GM12892 (cell line): ENCODE results near the gene SLC6A8.

Experiments used
- POLR2A ChIP-seq: IDR thresholded peaks from 2 replicates; pipeline ENCODE4 v1.6.1; 2011; ENCODE audit warnings: low read depth, low read length, control low read depth
- POLR2AphosphoS5 ChIP-seq: IDR thresholded peaks from 2 replicates; pipeline ENCODE4 v1.6.1; 2011; ENCODE audit warnings: low read depth, low read length, control low read depth
- TAF1 ChIP-seq: IDR thresholded peaks from 2 replicates; pipeline ENCODE4 v1.6.1; 2011; ENCODE audit warnings: low read depth, mild to moderate bottlenecking, control low read depth, low read length, borderline replicate concordance

DNA sequence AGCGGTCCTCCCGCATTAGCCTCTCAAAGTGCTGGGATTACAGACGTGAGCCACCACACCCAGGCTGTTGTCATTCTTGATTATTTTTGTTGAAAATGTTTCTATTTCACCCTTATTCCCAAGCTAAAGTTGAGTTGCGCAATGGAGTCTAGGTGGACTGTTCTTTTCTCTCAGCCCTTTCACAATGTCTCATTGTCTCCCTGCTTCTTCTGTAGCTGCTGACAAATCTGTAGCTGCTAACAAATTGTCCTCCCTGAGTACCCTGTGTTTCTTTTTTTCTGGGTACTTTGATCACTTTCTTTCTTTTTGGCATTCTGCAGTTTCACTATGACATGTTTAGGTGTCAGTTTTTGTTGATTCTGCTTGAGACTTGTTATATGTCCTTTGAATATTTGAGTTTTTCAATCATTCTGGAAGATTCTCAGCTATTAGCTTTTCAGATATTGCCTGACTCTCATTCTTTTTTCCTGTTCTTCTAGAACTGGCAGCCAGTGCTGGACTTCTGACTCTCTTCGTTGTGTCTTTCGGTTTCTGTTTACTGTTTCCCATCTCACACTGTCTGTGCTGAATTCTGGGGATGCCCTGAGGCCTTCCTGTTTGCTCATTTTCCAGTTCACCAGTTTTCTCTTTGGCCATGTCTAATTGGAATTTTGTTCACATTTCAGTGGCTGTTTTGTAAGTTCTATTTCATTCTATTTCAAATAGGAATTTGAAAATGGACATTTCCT, 43.6 kb downstream of the SLC6A8 start:
- TF ChIP-seq POLR2A (no peak), POLR2AphosphoS5 (no peak), TAF1 (no peak)
